IMR-90 (cell line): ENCODE data around the gene SLC23A3. TPM values are rescaled to one million over a fixed set of nuclear protein-coding genes. Genes with fewer than 3 reads are reported as not detected.

Source experiments
- ATAC-seq: fragments of 200-7000 bp; cut with Tn5 transposase; 2 replicates; pipeline ENCODE4 v1.9.1; 2020; ENCODE audit warnings: low read depth, mild to moderate bottlenecking, moderate library complexity
- BruUV-seq: library from RNA; stranded (reverse); fragments of 400-500 nt; replicated peaks from 2 replicates; lab custom pipeline; 2021; lab: Mats Ljungman, UMichigan
- CTCF ChIA-PET: fragments of 300-600 bp; formaldehyde crosslinking; extraction: SDS; loops from one replicate; lab custom pipeline; 2021; ENCODE audit warnings: antibody characterized with exemption; lab: Yijun Ruan, JAX
- POLR2A ChIA-PET: fragments of 300-600 bp; sonication (Branson Sonifier 250); formaldehyde crosslinking; loops from one replicate; lab custom pipeline; 2022; ENCODE audit warnings: antibody characterized with exemption; ENCODE audit not compliant: unreplicated experiment; lab: Charles Lee
- DNase-seq: peaks from one replicate; pipeline ENCODE4 v3.0.0; 2013
- H2AFZ ChIP-seq: replicated peaks from 2 replicates; pipeline ENCODE3; 2013; ENCODE audit warnings: low read length, mild to moderate bottlenecking; ENCODE audit not compliant: poor library complexity
- H2AK5ac ChIP-seq: 2 replicates; pipeline ENCODE4 v1.6.1; 2013; ENCODE audit warnings: low read depth, low read length, inconsistent platforms
- H2AK9ac ChIP-seq: replicated peaks from 2 replicates; pipeline ENCODE3; 2013; ENCODE audit warnings: mild to moderate bottlenecking, low read depth, low read length, moderate library complexity; ENCODE audit not compliant: poor library complexity
- H2BK120ac ChIP-seq: 2 replicates; pipeline ENCODE4 v1.6.1; 2013; ENCODE audit warnings: low read depth, low read length, inconsistent platforms
- H2BK15ac ChIP-seq: 3 replicates; pipeline ENCODE4 v1.6.1; 2013; ENCODE audit warnings: low read depth, low read length, inconsistent platforms
- H2BK20ac ChIP-seq: 2 replicates; pipeline ENCODE4 v1.6.1; 2013; ENCODE audit warnings: low read depth, mild to moderate bottlenecking, inconsistent platforms, low read length, moderate library complexity
- H2BK5ac ChIP-seq: 2 replicates; pipeline ENCODE4 v1.6.1; 2013; ENCODE audit warnings: mild to moderate bottlenecking, low read depth, low read length, inconsistent platforms; ENCODE audit not compliant: poor library complexity, severe bottlenecking
- H3K14ac ChIP-seq: replicated peaks from 2 replicates; pipeline ENCODE4 v1.6.1; 2013; ENCODE audit warnings: low read depth, low read length, inconsistent platforms
- H3K18ac ChIP-seq: 2 replicates; pipeline ENCODE4 v1.6.1; 2013; ENCODE audit warnings: low read depth, low read length, control low read depth
- H3K23ac ChIP-seq: 2 replicates; pipeline ENCODE4 v1.6.1; 2013; ENCODE audit warnings: low read depth, low read length, inconsistent platforms
- H3K27ac ChIP-seq: 2 replicates; pipeline ENCODE4 v1.5.1; 2013; ENCODE audit warnings: mild to moderate bottlenecking, control low read depth, low read length; ENCODE audit not compliant: insufficient read depth
- H3K27me3 ChIP-seq: 2 replicates; pipeline ENCODE4 v1.6.1; 2013; ENCODE audit warnings: low read length; ENCODE audit not compliant: control insufficient read depth, insufficient read depth
- H3K36me3 ChIP-seq: 2 replicates; pipeline ENCODE4 v1.6.1; 2013; ENCODE audit warnings: low read length, mixed read lengths; ENCODE audit not compliant: control insufficient read depth, insufficient read depth
- H3K4ac ChIP-seq: 2 replicates; pipeline ENCODE4 v1.6.1; 2013; ENCODE audit warnings: low read depth, low read length, inconsistent platforms
- H3K4me1 ChIP-seq: 2 replicates; pipeline ENCODE4 v1.6.1; 2013; ENCODE audit warnings: low read length, mixed read lengths; ENCODE audit not compliant: control insufficient read depth, insufficient read depth
- H3K4me2 ChIP-seq: 2 replicates; pipeline ENCODE4 v1.6.1; 2013; ENCODE audit warnings: low read depth, mild to moderate bottlenecking, control low read depth, low read length, moderate library complexity
- H3K4me3 ChIP-seq: 2 replicates; pipeline ENCODE4 v1.5.1; 2013; ENCODE audit warnings: low read depth, mild to moderate bottlenecking, control low read depth, low read length, moderate library complexity; ENCODE audit not compliant: insufficient read depth
- H3K56ac ChIP-seq: 2 replicates; pipeline ENCODE4 v1.6.1; 2013; ENCODE audit warnings: low read length, inconsistent platforms; ENCODE audit not compliant: insufficient read depth; ENCODE audit errors: extremely low read depth
- H3K79me1 ChIP-seq, 2 experiments: 2 replicates each; pipeline ENCODE4 v1.6.1; 2013; ENCODE audit warnings: low read length in 2 of 2, inconsistent platforms in 1 of 2, low read depth in 1 of 2
- H3K9ac ChIP-seq: 2 replicates; pipeline ENCODE4 v1.6.1; 2013; ENCODE audit warnings: low read depth, low read length, control low read depth
- H3K9me1 ChIP-seq: 2 replicates; pipeline ENCODE4 v1.6.1; 2013; ENCODE audit warnings: low read length, inconsistent platforms; ENCODE audit not compliant: insufficient read depth
- H3K9me3 ChIP-seq: 2 replicates; pipeline ENCODE4 v1.6.1; 2013; ENCODE audit warnings: low read length; ENCODE audit not compliant: control insufficient read depth, insufficient read depth
- H4K20me1 ChIP-seq: 2 replicates; pipeline ENCODE4 v1.6.1; 2013; ENCODE audit warnings: low read length, inconsistent platforms; ENCODE audit not compliant: insufficient read depth
- H4K5ac ChIP-seq: 2 replicates; pipeline ENCODE4 v1.6.1; 2013; ENCODE audit warnings: mild to moderate bottlenecking, low read depth, low read length, control low read depth
- H4K8ac ChIP-seq, 2 experiments: 2 replicates each; pipeline ENCODE4 v1.6.1; 2013; ENCODE audit warnings: low read depth in 2 of 2, low read length in 2 of 2, control low read depth in 1 of 2, inconsistent platforms in 1 of 2
- H4K91ac ChIP-seq: 2 replicates; pipeline ENCODE4 v1.6.1; 2013; ENCODE audit warnings: low read depth, low read length, inconsistent platforms; ENCODE audit not compliant: insufficient read depth
- BHLHE40 ChIP-seq: fragments of 150-350 bp; IDR thresholded peaks from 2 replicates; pipeline ENCODE4 v1.6.1; 2016; ENCODE audit warnings: mild to moderate bottlenecking, low read depth, low read length
- CEBPB ChIP-seq: IDR thresholded peaks from 2 replicates; pipeline ENCODE4 v1.6.1; 2012; ENCODE audit warnings: low read depth, low read length, improper control_type of control experiment
- CHD1 ChIP-seq: IDR thresholded peaks from 2 replicates; pipeline ENCODE4 v1.6.1; 2012; ENCODE audit warnings: low read depth, low read length, improper control_type of control experiment
- ELK1 ChIP-seq: fragments of 150-350 bp; IDR thresholded peaks from 2 replicates; pipeline ENCODE4 v1.6.1; 2016; ENCODE audit warnings: low read depth, mild to moderate bottlenecking, low read length, moderate library complexity, borderline replicate concordance
- FOS ChIP-seq: fragments of 150-350 bp; IDR thresholded peaks from 2 replicates; pipeline ENCODE4 v1.6.1; 2016; ENCODE audit warnings: low read depth, low read length
- MAFK ChIP-seq: IDR thresholded peaks from 2 replicates; pipeline ENCODE4 v1.6.1; 2012; ENCODE audit warnings: low read depth, low read length, improper control_type of control experiment
- MAZ ChIP-seq: IDR thresholded peaks from 2 replicates; pipeline ENCODE4 v1.6.1; 2012; ENCODE audit warnings: low read depth, mild to moderate bottlenecking, low read length, improper control_type of control experiment, moderate library complexity, borderline replicate concordance
- MXI1 ChIP-seq: IDR thresholded peaks from 2 replicates; pipeline ENCODE4 v1.6.1; 2012; ENCODE audit warnings: low read depth, mild to moderate bottlenecking, low read length, moderate library complexity, borderline replicate concordance
- NFE2L2 ChIP-seq: fragments of 150-350 bp; IDR thresholded peaks from 2 replicates; pipeline ENCODE4 v1.6.1; 2016; ENCODE audit warnings: low read depth, mild to moderate bottlenecking, low read length
- POLR2A ChIP-seq: IDR thresholded peaks from 2 replicates; pipeline ENCODE4 v1.6.1; 2012; ENCODE audit warnings: mild to moderate bottlenecking, low read depth, low read length
- RAD21 ChIP-seq: IDR thresholded peaks from 2 replicates; pipeline ENCODE4 v1.6.1; 2012; ENCODE audit warnings: low read length, improper control_type of control experiment
- RCOR1 ChIP-seq: IDR thresholded peaks from 2 replicates; pipeline ENCODE4 v1.6.1; 2012; ENCODE audit warnings: mild to moderate bottlenecking, low read length, improper control_type of control experiment; ENCODE audit not compliant: insufficient replicate concordance
- RFX5 ChIP-seq: IDR thresholded peaks from 2 replicates; pipeline ENCODE4 v1.8.0; 2012; ENCODE audit warnings: low read depth, mild to moderate bottlenecking, low read length, moderate library complexity
- SMC3 ChIP-seq: fragments of 150-350 bp; IDR thresholded peaks from 2 replicates; pipeline ENCODE4 v1.6.1; 2016; ENCODE audit warnings: low read depth, mild to moderate bottlenecking, antibody characterized with exemption, low read length, moderate library complexity
- USF2 ChIP-seq: fragments of 150-350 bp; IDR thresholded peaks from 2 replicates; pipeline ENCODE4 v1.6.1; 2017; ENCODE audit warnings: mild to moderate bottlenecking, antibody characterized with exemption, low read length, low read depth
- WGBS, 2 experiments: methylation state at CpG; one replicate each; pipeline versions ENCODE4 v1.1.5 to v1.1.7; 2013; ENCODE audit warnings: missing lambda C conversion rate in 2 of 2; ENCODE audit not compliant: insufficient read length in 1 of 2; ENCODE audit errors: extremely low coverage in 2 of 2; 5-methylcytosine and 5-hydroxymethylcytosine counted together
- dilution Hi-C: fragments of 300-500 bp; cut with HindIII; formaldehyde crosslinking; loops from one replicate; pipeline ENCODE4 v1.14.3; 2018; ENCODE audit warnings: low sequenced_read_pairs; ENCODE audit not compliant: unreplicated experiment
- in situ Hi-C: fragments of 300-500 bp; cut with MboI; formaldehyde crosslinking; loops from 3 replicates; pipeline ENCODE4 v1.14.3; 2019; ENCODE audit warnings: low sequenced_read_pairs, inconsistent platforms, mixed read lengths
- intact Hi-C: fragments of 100-400 bp; cut with micrococcal nuclease; formaldehyde crosslinking; loops from 2 replicates; pipeline ENCODE4 v1.10.0; 2022
- polyA plus RNA-seq, 3 experiments: library from polyadenylated mRNA; depleted of rRNA; stranded (reverse); fragments of >200 nt; gene quantifications; 2 replicates each; pipeline ENCODE4 v1.2.3, GENCODE V29; 2012; ENCODE audit warnings: low replicate concordance in 1 of 3
- total RNA-seq: library from RNA; depleted of rRNA; stranded (reverse); fragments of >200 nt; gene quantifications from 2 replicates; pipeline ENCODE4 v1.2.3, GENCODE V29; 2012
- TF ChIP-seq, protein P1 (sequence below): conservative IDR thresholded peaks from 2 replicates; pipeline ENCODE4 v1.5.1; 2012; ENCODE audit warnings: mild to moderate bottlenecking, low read depth, low read length, improper control_type of control experiment

Gene SLC23A3
- total and polyA plus RNA-seq, 2 of the 4 experiments (the other 2 are of a cell fraction) = 0.18 to 0.65 TPM

DNA sequence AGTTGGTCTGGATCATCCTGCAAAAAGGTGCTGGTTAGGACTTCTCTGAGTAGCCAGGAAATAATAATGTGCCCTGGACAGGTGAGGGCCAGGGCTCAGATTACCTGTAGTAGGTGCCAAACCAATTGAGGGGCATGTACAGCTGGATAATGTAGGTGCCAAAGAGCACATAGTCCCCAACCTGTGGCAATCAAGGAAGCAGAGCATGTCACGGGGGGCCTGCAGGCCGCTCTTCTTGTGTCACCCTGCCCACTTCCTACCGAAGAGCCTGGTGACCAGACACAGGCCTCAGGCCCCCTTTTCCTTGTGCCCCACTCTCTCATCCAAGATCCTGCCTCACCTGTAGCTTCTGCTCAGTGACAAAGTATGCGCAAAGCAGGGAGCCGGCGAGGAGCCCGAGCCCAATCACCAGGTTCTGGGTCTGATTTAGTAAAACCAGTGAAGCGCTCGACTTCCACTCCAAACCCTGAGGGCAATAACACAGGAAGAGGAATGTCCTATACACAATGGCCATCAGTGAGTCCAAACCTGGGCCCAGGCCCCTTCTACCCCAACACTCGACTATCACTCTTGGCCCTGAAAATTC is 43.8 kb upstream of the SLC23A3 start:
- Histone ChIP-seq H3K56ac (no peak overlapping the region), H3K9me3 (no peaks in the 10 kb centered on the region), H3K14ac (no peak overlapping the region), H3K4ac (no peak overlapping the region), H4K8ac (no peak overlapping the region), H4K20me1 (peaks cover 11% of the 10 kb centered on the region), H2BK5ac (no peak overlapping the region), H2AFZ (no peak overlapping the region), H3K36me3 (peaks cover 57% of the 10 kb centered on the region), H3K4me2 (no peak overlapping the region), H2BK20ac (no peak overlapping the region), H2BK120ac (no peak overlapping the region), H3K18ac (no peak overlapping the region), H3K79me1 (peaks cover 8 to 26% of the 10 kb centered on the region in 2 experiments; a peak in 3 of 4 replicates), H3K27me3 (no peaks in the 10 kb centered on the region), H4K91ac (no peak overlapping the region), H3K4me3 (no peak overlapping the region), H4K5ac (no peak overlapping the region), H3K4me1 (no peaks in the 10 kb centered on the region), H2BK15ac (no peak overlapping the region), H3K23ac (no peak overlapping the region), H3K27ac (no peak overlapping the region), H3K9ac (no peak overlapping the region), H2AK5ac (no peak overlapping the region), H2AK9ac (peak overlapping the region; percentile 12), H3K9me1 (peaks cover 6% of the 10 kb centered on the region)
- TF ChIP-seq CHD1 (no peak), SMC3 (no peak), ELK1 (no peak), RCOR1 (no peak), CEBPB (no peak), MXI1 (no peak), POLR2A (no peak), FOS (no peak), MAFK (no peak), USF2 (no peak), RAD21 (no peak), BHLHE40 (no peak), NFE2L2 (no peak), MAZ (no peak), RFX5 (no peak)
- TF ChIP-seq, protein P1, sequence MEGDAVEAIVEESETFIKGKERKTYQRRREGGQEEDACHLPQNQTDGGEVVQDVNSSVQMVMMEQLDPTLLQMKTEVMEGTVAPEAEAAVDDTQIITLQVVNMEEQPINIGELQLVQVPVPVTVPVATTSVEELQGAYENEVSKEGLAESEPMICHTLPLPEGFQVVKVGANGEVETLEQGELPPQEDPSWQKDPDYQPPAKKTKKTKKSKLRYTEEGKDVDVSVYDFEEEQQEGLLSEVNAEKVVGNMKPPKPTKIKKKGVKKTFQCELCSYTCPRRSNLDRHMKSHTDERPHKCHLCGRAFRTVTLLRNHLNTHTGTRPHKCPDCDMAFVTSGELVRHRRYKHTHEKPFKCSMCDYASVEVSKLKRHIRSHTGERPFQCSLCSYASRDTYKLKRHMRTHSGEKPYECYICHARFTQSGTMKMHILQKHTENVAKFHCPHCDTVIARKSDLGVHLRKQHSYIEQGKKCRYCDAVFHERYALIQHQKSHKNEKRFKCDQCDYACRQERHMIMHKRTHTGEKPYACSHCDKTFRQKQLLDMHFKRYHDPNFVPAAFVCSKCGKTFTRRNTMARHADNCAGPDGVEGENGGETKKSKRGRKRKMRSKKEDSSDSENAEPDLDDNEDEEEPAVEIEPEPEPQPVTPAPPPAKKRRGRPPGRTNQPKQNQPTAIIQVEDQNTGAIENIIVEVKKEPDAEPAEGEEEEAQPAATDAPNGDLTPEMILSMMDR = no peak
- no peak for ATAC-seq
- DNase-seq = no peak
- WGBS, 2 experiments = 89% methylated on average over 1 of the region's 10 CpGs; no CpG with 5 or more reads in 1 of the 2 experiments
- POLR2A ChIA-PET = no interaction called here
- intact Hi-C loops = no loop called here
- in situ Hi-C loops = no loop called here
- no TSS peak for BruUV-seq
- CTCF ChIA-PET = no interaction called here
- dilution Hi-C loops = no loop called here
